ENCODE data around the gene ALDOC.

The ALDOC gene

DNA sequence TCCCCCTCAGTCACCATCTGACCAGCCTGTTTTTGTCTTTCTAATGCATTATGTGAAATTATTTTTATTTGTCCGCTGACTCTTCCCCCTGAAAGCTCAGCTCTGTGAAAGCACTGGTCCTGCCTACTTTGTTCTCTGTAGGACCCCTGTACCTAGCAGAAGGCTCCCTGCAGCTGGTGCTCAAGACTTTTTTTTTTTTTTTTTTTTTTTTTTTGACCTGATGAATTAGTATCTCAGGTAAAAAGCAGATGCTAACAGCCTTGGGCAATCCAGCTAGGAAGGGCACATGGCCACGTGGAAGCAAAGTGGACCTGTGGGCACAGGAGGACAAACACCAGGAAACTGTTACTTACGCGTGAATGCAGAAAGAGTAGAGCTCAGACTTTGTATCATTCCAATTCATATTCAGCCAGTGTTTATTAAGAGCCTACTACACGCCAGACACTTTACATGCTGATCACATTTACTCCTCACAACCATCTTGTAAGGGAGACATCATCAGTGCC is 23.6 kb downstream of the ALDOC start:
- no peak for DNase-seq (ENCODE audit: low read depth in 1 of 2, low spot score in 1 of 2)

DNA sequence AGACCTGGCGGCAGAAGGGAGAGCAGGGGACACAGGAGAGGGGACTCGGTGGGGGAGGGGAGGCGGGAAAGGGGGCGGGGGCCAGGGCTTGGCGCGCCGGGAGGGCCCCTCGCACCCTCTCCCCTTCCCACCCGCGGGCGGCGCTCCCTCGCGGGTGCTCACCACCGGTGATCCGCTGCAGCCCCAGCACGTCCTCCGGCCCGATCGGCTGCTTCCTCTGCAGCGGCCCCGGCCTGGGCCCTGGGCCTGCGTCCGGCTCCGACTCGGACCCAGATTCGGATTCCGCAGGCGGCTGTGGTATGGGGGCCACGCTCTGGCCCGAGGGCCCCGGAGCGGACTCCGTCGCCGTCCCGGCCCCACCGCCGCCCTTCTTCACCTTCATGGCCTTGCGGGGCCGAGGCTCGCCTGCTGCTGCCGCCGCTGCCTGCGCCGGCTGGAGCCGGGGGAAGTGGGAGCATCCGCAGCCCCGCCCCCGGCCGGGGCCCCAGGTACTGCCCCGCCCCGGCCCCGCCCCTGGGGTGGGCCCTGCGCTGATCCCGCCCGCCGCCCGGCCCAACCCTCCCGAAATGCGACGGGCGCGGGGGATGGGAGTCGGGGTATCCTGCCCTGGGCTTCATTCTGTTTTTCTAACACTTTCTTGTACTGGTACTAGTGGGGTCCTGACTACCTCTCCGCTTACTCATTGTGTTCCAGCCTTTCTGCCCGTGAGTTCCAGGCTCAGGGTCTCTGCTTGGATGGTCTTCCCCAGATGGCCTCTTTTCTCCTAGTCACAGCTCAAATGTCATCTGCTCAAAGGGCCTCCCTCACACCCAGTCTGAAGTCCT is 24.3 kb downstream of the ALDOC start, which contains the start of gene UNC119:
TSS of gene UNC119 (minus strand) at position 449 of the 824 bp plus-strand sequence. CDS start at position 382, 67 bp downstream.
- DNase-seq (ENCODE audit: low read depth in 1 of 2, low spot score in 1 of 2) = peak; percentile 56 to 59

DNA sequence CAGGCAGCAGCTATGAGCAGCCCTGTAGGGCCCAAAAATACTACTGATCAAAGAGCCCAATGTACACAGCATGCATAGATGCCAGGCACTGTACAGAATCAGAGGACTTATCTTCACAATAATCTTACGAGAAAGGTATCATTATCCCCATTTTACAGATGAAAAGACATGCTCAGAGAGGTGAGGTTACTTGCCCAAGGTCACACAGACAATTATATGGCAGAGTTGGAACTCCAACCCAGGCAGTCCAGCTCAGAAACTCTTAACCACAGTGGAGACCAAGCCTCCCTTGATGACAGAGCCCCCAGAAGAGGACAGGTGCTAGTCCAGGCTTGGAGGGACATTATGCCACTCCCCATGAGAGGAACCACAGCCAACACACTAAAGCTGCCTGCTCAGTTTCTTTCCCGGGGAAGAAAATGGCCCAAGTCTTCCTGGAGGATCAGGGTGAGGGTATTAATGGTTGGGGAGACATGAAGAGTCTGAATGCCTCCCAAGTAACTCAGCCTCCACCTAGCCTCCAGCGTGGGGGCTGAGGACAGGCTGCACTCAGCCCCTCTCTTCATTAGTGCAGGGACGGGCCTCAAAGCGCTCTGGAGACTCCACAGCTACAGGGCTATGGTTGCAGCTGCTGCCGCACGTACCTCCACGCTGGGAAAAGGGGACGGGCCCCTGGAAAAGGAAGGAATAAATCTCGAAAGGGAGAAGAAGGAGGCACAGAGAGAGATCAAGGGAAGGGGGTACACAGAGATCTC is 25.1 kb downstream of the ALDOC start:
- DNase-seq (ENCODE audit: low read depth in 1 of 2, low spot score in 1 of 2) = no peak

DNA sequence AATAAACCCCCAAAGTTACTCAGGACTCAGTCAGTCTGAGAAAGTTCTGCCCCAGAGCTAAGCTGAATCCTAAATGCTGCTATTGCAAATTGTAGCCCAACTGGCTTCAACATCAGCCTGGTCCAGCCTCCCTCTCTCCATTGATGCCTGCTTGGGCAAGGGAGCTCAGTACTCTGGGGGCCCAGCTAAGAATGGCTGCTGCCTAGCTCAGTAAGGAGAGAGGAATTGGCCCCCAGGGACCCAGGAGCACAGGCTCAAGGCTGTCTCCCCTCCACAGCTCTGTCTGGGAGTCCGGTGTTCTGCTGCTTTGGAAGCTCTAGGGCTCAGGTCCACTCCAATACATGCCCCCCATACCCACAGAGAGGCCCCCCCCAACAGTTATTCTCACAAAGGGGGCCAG is 25.8 kb downstream of the ALDOC start:
- DNase-seq (ENCODE audit: low read depth in 1 of 2, low spot score in 1 of 2) = no peak

DNA sequence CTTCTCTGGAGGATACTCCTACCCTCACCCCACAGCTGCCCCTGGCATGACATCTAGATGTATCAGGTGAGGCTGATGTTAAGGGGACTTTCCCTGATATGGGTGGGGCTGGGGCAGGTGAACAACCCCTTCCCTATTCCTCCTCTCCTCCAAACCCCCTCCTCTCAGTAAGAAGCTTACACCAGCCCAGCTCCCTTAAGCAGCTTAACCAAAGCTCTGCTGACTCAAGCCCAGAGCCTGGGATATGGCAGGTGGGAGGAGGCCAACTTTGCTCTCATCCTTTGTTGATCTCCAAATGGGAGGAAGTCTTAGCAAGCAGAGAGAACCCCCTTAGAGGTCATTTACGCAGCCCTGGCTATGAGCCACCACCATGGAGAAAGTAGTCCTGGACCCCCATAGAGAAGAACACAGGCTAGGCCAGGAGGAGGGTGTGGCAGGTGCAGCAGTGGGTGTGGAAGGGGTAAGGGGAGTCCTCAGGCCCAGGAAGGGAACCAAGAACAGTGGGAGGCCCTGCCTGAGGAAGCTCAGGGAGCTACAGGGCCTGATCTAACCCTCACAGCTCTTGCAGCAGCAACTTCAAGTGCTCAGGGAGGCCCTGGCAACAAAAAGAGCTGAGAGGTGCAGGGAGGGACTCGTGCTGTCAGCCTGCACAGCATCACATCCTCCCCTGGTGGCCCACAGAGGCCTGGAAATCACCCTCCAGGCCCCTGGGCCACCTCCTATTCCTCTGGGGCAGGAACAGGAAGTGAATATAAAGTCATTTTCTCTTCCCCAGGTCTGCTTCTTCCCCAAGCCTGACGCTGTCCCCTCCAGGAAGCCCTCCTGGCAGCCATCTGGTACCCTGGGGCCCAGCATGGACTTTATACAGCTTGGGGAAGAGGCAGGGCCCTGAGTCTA is 27.2 kb downstream of the ALDOC start:
- peak in 1 of 2 donors; percentile 35 for DNase-seq (ENCODE audit: low read depth in 1 of 2, low spot score in 1 of 2)

DNA sequence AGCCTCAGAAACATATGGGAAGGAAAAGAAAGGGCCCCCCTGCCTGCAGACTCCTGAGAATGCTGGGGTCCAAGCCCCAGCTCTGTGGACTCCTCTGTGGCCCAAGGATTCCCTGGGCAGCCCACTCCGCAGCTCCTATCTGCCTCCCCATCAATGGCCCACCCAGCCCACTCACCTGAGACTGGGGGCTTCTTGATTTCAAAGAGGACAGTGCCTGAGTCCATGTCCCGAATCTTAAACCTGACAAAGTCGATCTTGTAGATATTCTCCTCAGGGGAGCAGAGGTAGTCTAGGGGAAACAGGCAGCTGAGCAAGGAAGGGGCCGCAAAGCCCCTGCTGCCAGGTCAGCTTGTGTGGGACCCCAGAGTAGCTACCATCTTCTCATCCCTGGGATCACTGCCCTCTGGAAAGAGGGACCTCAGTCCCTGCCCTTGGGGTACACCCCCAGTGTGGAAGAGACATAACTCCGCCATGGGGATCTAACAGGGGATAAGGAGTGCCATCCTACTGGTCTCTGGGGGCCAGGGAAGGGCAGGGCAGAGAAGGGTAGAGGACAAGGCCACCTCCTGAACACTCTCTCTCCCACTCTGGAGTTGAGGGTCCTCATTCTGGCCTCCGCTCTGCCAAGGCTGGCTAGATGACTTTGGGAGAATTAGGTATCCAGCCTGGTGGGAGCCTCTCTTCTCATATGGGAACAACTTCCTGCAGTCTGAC is 28.1 kb downstream of the ALDOC start:
- DNase-seq (ENCODE audit: low read depth in 1 of 2, low spot score in 1 of 2) = no peak

DNA sequence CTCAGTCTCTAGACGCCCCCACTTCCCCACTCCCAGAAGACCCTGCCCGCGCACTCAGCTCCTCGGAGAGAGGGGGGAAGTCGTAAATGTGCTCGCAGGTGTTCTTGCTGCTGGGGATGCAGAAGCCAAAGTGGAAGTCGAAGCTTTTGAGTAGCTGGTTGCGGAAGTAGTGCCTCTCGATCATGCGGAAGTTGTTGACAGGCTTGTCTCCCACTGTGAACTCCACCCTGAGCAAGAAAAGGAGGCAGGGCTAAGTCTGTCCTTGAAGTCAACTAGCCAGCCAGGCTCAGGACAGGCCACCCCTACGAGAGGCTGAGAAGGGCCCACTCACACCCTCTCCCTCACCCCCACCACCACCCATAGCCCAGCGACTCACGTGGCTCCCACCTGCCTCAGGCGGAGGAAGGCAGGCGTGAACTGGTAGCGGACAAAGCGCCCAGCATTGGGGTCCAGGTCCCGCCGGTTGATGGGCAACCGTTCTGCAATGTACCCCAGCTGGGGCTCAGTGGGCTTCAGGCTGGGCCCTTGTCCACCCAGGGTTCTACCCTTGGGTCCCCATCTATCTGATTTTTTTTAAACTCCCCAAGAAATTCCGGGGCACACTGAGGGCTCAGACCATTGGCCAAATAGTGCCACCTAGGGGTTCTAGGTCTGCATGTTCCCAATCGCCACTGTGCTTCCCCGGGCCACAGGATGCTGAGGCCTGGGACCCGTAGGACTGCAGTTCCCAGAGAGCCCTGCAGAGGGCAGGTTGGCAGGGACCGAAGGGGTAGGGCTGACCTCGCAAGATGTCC is 28.9 kb downstream of the ALDOC start:
- DNase-seq (ENCODE audit: low read depth in 1 of 2, low spot score in 1 of 2) = peak; percentile 35 to 52

DNA sequence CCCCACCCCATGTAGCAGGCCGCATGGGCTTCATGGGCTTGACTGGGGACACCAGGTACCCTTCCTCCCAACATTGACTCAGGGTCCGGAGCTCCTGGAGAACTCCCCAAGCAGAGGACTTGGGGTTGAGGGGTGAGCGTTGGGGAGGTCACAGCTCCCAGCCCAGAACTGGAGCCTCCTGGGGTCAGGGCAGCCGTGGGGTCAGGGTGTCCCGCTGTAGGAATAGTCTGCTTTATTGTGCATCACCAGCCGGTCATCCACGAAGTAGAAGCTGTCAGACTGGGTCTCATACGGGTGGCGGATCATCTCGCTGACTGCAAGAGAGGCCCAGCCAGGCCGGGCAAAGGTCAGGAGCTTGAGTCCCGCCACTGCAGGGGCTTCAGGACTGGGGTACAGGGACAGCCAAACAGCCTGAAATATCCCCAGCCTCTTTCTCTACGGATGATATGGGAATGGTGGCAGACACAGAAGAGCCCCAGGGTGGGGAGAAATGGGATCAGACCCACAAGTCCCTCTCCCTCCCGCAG is 29.5 kb downstream of the ALDOC start:
- no peak for DNase-seq (ENCODE audit: low read depth in 1 of 2, low spot score in 1 of 2)

DNA sequence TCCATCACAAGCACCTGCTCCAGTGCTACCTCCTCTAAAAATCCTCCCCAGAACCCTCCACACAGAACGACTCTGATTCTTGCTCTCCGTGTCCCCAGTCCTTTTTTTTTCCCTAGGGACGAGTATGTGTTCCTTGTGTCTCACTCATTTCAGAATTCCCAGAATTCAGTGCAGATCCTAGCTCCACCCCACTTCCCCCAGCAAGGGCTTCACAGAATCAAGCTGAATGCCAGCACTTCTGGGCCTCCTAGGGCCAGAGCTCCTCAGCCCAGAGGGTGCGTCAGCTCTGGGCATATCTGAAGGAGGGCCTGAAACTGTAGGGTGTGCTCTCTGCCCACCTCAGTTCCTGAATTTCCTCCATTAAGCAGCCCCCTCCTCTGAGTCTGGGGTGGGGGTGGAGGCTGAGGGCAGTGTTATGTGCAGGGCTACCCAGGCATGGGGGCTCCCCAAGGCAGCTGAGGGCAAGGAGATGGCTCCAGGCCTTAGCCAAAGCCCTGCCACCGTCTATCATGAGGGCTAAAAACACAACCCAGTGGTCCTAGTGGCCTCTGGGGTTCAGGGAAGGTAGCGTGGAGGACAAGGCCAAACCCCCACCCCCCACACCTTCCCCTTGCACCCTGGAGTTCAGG is 30.8 kb downstream of the ALDOC start:
- DNase-seq (ENCODE audit: low read depth in 1 of 2, low spot score in 1 of 2) = no peak

DNA sequence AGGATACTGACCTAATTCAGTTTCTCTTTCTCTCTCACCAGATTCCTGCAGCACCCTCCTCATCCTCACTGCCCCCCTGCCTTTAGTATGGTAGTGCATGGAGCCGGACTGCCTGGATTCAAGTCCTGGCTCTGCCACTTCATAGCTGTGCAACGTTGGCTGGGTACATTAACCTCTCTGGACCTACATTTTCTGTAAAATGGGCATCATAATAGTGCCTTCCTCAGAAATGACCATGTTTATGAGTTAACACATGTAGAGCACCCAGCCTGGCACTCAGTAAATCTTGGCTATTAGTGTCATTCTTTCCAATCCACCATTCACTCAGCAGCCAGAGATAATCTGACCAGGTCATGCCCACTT is 31.6 kb downstream of the ALDOC start:
- no peak for DNase-seq (ENCODE audit: low read depth in 1 of 2, low spot score in 1 of 2)

DNA sequence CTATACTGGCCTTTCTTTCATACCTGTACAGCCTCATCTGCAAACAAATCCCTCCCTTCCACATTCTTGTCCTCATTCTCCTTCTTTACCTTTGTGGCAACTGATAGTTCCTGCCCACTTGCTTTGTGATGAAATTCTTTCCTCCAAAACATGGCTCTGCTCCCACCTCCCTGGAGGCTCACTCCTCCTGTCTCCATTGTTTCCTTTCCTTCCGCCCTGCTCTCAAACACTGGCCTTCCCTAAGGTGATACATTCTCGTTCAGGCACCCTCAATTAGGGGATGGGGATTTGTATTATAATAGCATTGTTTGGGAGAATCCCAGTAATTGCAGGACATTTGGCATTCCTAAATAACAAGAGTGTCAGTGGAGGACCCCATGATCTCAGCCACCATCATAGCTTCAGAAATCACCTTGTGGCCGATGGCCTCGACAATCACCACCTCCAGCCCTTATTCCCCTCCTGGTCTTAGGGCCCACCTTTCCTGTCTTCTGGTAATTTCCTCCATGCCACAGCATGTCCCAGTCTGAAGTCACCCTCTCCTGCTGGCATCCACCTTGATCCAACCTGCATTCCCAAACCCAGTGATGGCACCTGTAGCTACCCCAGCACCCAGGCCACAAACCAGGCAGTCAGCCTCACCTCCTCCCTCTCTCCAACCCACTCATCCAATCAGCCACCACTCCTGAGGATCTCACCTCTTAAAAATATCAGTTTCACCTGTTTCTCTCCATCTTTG is 32.1 kb downstream of the ALDOC start:
- DNase-seq (ENCODE audit: low read depth in 1 of 2, low spot score in 1 of 2) = no peak

DNA sequence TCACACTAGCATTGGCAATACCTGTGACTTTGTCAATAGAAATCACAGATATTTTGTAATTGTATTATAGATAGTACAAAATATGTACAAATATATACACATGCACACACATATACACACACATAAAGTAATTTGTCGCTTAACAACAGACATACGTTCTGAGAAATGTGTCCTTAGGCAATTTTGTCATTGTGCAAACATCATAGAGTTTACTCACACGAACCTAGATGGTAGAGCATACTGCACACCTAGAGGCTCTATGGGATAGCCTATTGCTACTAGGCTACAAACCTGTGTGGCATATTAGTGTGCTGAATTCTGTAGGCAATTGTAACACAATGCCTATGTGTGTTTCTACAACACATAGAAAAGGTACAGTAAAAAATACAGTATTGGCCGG is 35.3 kb downstream of the ALDOC start:
- DNase-seq (ENCODE audit: low read depth in 1 of 2, low spot score in 1 of 2) = no peak

DNA sequence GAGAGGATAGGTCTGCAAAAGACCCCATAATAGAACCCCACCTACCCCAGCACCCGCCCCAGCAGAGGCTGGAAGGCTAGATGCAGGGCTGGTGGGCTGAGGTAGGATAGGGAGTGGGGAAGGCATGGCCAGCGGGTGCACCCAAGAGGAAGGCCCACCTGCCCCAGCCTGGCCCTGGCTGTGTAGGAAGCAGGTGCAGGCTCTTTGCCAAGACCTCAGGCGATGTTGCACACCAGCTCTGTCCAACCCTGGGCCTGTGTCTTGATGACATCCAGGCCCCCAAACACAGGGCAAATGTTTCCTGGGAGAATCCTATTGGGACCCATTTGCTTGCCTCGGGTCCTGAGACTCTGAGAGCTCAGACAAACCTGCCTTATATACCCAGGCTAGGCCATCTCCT is 36.5 kb downstream of the ALDOC start:
- no peak for DNase-seq (ENCODE audit: low read depth in 1 of 2, low spot score in 1 of 2)

DNA sequence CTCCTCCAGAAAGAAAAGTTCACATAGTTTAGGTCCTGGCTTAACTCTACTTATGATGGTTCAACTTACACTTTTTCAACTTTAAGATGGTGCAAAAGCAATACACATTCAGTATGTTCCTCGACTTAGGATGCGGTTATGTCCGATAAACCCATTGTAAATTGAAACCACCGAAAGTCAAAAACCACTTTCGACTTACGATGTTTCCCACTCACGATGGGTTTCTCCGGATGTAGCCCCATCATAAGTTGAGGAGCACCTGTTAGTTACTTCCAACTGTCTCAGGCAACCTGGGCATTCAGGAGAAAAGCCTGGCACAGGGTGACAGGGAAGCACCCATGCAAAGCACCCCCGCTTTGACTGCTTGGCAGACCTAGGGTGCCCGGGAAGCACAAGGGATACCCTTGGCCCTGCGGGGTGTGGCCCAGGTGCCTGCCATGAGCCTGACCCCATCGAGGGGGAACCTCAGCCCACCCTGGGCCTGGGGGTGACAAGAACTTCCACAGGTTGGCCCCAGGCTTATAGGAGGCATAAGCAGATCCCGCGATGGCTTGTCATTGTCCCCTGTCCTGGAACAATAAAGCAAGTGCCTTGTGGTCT is 38.3 kb downstream of the ALDOC start:
- no peak for DNase-seq (ENCODE audit: low read depth in 1 of 2, low spot score in 1 of 2)

DNA sequence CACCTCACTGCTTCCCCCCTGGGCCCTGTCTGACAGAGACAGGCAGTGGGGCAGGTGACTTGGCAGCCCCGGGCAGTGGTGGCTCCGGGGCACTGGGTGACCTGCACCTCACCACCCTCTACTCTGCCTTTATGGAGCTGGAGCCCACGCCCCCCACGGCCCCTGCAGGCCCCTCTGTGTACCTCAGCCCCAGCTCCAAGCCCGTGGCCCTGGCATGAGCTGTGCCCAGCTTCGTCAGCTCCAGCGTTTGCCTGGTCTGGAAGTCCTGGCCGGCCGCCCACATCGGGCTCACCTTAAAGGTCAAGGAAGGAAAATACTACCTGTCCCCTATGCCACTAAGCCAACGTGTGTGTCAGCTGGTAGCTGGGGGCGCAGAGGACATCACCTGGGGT is 39.5 kb downstream of the ALDOC start:
- DNase-seq (ENCODE audit: low read depth in 1 of 2, low spot score in 1 of 2) = no peak

DNA sequence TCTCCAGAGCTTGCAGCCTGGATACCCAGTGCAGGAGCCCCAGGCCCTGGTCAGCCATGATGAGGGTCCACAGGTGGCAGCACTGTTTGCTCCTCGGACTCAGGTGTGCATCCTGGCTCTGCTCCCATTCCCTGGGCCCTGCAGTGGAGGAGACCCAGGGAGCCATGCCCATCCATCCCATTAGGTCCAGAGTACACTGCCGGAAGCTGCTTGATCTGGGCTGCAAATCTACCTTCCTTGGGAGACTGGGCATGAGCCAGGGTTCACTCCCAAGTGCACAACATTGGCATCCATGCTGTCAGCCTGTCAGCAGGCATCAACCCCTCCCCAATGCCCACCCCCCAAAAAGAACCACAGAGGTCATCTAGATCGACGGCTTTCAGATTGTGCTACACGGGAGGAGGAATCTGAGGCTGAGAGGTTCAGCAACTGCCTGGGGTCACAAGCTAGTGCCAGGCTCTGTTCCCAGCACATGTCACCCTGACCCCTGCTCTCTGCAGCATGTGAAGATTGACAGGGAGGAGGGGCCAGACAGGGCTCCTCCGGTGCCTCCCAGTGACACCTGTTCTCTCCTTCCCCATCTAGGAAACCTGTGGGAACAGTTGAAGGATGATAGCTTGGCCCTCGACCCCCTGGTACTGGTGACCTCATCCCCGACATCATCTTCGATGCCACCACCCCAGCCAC is 40.0 kb downstream of the ALDOC start:
- DNase-seq (ENCODE audit: low read depth in 1 of 2, low spot score in 1 of 2) = no peak

DNA sequence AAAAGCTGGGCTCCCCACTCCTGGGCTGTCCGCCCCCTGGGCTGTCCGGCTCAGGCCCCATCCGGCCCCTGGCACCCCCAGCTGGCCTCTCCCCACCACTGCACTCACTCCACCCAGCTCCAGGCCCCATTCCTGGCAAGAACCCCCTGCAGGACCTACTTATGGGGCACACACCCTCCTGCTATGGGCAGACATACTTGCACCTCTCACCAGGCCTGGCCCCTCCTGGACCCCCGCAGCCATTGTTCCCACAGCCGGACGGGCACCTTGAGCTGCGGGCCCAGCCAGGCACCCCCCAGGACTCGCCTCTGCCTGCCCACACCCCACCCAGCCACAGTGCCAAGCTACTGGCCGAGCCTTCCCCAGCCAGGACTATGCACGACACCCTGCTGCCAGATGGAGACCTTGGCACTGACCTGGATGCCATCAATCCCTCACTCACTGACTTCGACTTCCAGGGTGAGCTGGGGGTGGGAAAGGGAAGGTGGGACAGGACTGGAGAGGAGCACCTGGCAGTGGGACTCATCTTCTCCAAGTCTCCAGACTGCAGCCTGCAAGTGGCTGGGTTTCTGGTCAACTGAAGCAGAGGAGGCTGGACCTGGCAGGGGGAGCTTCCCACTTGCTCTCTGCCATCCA is 41.8 kb downstream of the ALDOC start:
- no peak for DNase-seq (ENCODE audit: low read depth in 1 of 2, low spot score in 1 of 2)

Measured in activated CD4-positive, alpha-beta T cell treated with anti-CD3 and anti-CD28 coated beads, Interleukin-2, amount 50 U/mL, for 24 hours (primary cell).